NT2/D1 (cell line): ENCODE data around the gene CELF2.

Source experiments
- DNase-seq: peaks from one replicate; pipeline ENCODE4 v3.0.0-alpha.2; 2011; ENCODE audit warnings: low read depth, low spot score
- H3K27me3 ChIP-seq: 2 replicates; pipeline ENCODE4 v1.6.0; 2011; ENCODE audit warnings: mild to moderate bottlenecking; ENCODE audit not compliant: insufficient read length, insufficient read depth
- H3K36me3 ChIP-seq: 2 replicates; pipeline ENCODE4 v1.6.1; 2011; ENCODE audit warnings: mild to moderate bottlenecking, low read length, mixed read lengths; ENCODE audit not compliant: insufficient read depth, insufficient read length
- H3K4me1 ChIP-seq: 2 replicates; pipeline ENCODE4 v1.5.1; 2011; ENCODE audit not compliant: insufficient read depth, insufficient read length
- H3K4me3 ChIP-seq: 2 replicates; pipeline ENCODE4 v1.5.1; 2011; ENCODE audit warnings: low read depth; ENCODE audit not compliant: insufficient read length
- H3K9ac ChIP-seq: 2 replicates; pipeline ENCODE4 v1.6.0; 2011; ENCODE audit warnings: low read depth; ENCODE audit not compliant: insufficient read length
- H3K9me3 ChIP-seq: 2 replicates; pipeline ENCODE4 v1.5.1; 2011; ENCODE audit warnings: mild to moderate bottlenecking, low read length; ENCODE audit not compliant: insufficient read depth
- SUZ12 ChIP-seq: IDR thresholded peaks from 2 replicates; pipeline ENCODE4 v1.6.1; 2011; ENCODE audit not compliant: insufficient read length, insufficient read depth; ENCODE audit errors: extremely low read depth
- YY1 ChIP-seq: IDR thresholded peaks from 2 replicates; pipeline ENCODE4 v1.6.1; 2011; ENCODE audit not compliant: insufficient read length, insufficient read depth
- ZNF274 ChIP-seq: IDR thresholded peaks from 2 replicates; pipeline ENCODE4 v1.6.1; 2011; ENCODE audit warnings: mild to moderate bottlenecking, low read depth, low read length

The CELF2 gene

GRCh38 chr10:11192304-11193000, 174.8 kb downstream of the CELF2 start:
- no peaks in the 10 kb centered on the region for H3K27me3 ChIP-seq
- H3K9ac ChIP-seq: no peak overlapping the region
- no peak for DNase-seq
- H3K4me1 ChIP-seq: no peaks in the 10 kb centered on the region
- H3K36me3 ChIP-seq: no peaks in the 10 kb centered on the region
- H3K9me3 ChIP-seq: no peaks in the 10 kb centered on the region
- TF ChIP-seq SUZ12: no peak
- TF ChIP-seq YY1: no peak
- no peak for TF ChIP-seq ZNF274
- no peak overlapping the region for H3K4me3 ChIP-seq

DNA sequence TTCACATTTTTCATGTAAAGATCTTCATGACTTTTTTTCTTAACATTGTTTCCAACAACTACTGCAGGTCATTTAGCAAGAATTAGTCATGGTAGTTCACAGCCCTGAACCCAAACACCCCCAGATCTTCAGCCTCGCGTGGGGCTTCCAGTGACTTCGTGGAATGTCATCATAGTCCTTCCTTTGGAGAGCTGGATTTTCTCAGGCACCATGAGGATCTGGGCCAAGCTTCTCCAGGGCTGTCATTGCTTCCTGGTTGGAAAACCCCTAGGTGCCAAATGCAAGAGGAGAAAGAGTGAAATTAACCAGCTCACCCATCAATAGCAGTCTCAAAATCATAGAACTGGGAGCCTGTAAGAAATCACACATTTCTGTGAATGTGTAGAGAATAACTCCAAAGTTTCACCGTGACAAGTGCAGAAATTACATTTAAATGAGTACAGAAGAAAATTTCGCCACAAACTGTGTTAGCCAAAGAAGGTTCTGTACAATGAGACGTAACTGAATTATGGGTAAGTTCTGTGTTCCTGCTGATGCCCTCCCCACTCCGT, 175.4 kb downstream of the CELF2 start:
- TF ChIP-seq ZNF274 (no peak), SUZ12 (no peak), YY1 (no peak)
- Histone ChIP-seq H3K9ac (no peak overlapping the region), H3K9me3 (no peaks in the 10 kb centered on the region), H3K27me3 (no peaks in the 10 kb centered on the region), H3K36me3 (no peaks in the 10 kb centered on the region), H3K4me1 (no peaks in the 10 kb centered on the region), H3K4me3 (no peak overlapping the region)
- DNase-seq: no peak

DNA sequence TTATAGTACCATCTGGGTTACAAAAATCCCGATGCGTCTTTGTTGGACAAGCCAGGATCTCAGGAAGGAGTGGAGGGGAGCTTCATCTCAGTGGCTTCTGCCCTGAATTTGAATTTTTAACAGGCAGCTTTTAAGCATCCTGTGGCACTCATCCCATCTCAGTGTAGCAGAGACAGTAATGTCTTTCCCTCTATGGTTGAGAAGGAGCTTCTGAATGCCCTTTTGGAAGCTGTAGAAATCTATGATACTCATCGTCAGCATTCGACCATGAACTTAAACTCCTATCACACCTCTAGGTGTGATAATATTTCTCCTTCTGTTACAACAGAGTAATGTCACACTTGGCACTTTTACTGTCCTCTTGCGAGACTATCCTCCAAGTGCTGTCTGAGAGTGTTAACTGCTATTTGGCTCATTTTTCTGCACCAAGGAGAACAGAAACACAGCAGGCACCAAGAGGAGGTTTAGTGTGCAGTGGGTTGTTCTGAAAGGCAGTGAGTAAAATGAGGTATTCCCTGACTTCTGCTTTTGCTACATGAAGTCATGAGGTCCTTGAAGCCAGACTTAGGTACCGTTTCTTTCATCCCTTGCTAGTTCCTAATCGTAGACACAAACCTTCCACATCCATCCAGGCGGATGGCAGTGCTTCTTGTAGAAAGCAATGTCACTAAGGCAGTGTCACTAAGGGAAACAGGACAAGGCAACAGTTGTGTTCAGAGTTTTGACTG, 177.4 kb downstream of the CELF2 start:
- H3K36me3 ChIP-seq: no peaks in the 10 kb centered on the region
- no peak overlapping the region for H3K9ac ChIP-seq
- no peaks in the 10 kb centered on the region for H3K9me3 ChIP-seq
- H3K4me3 ChIP-seq: no peak overlapping the region
- no peaks in the 10 kb centered on the region for H3K27me3 ChIP-seq
- DNase-seq: no peak
- H3K4me1 ChIP-seq: no peaks in the 10 kb centered on the region
- TF ChIP-seq ZNF274: no peak
- no peak for TF ChIP-seq YY1
- no peak for TF ChIP-seq SUZ12

DNA sequence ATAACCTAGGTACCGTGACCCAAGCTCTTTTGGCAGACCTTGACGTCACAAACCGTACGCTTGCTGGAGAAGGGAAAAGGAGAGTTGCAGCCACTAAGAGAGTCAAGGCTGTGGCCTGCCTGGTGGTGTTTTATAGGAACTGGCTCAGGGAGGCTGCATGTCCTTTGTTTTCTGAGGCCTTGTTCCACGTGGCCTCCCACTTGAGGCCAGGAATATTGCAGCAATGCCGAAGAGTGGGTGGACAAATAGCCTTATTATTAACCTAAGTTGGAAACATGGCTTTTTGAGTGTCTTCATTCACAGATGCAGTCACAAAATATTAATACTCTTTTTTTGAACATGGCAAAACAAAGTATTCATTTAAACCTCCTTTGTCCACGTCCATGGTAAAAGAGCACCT, 178.0 kb downstream of the CELF2 start:
- Histone ChIP-seq H3K36me3 (no peaks in the 10 kb centered on the region), H3K9ac (no peak overlapping the region), H3K4me1 (no peaks in the 10 kb centered on the region), H3K4me3 (no peak overlapping the region), H3K27me3 (no peaks in the 10 kb centered on the region), H3K9me3 (no peaks in the 10 kb centered on the region)
- DNase-seq: no peak
- TF ChIP-seq ZNF274 (no peak), SUZ12 (no peak), YY1 (no peak)

GRCh38 chr10:11197266-11197712, 179.6 kb downstream of the CELF2 start:
- no peak overlapping the region for H3K9ac ChIP-seq
- no peaks in the 10 kb centered on the region for H3K36me3 ChIP-seq
- DNase-seq: no peak

GRCh38 chr10:11197878-11198277, 180.2 kb downstream of the CELF2 start:
- Histone ChIP-seq H3K36me3 (no peaks in the 10 kb centered on the region), H3K9me3 (no peaks in the 10 kb centered on the region), H3K27me3 (no peaks in the 10 kb centered on the region), H3K9ac (no peak overlapping the region), H3K4me3 (no peak overlapping the region), H3K4me1 (no peaks in the 10 kb centered on the region)
- DNase-seq: no peak
- TF ChIP-seq SUZ12 (no peak), YY1 (no peak), ZNF274 (no peak)

More at GRCh38 chr10:11197266-11197712, 179.6 kb downstream of the CELF2 start:
- no peaks in the 10 kb centered on the region for H3K4me1 ChIP-seq
- TF ChIP-seq SUZ12: no peak
- no peak for TF ChIP-seq YY1
- no peak for TF ChIP-seq ZNF274
- H3K9me3 ChIP-seq: no peaks in the 10 kb centered on the region
- no peak overlapping the region for H3K4me3 ChIP-seq
- no peaks in the 10 kb centered on the region for H3K27me3 ChIP-seq

DNA sequence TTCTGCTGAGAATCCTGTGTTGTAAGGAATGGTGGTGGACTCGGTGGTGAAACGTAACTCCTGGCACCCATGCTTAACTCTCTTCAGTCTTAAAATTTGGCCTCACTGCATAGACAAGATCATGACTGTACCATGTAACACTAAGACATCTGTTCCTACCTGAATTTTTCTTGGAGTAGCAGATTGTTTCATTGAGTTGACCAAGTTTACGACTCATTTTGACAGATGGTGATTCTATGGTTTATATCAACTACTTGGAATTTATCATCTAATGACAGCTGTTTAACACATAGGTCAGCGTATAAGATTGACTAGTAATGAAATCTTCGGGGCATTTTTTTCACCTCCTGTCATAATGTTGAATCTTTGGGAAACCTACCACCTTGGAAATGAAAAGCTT, 184.2 kb downstream of the CELF2 start:
- no peak for TF ChIP-seq SUZ12
- no peaks in the 10 kb centered on the region for H3K4me1 ChIP-seq
- no peak overlapping the region for H3K9ac ChIP-seq
- no peak overlapping the region for H3K4me3 ChIP-seq
- H3K9me3 ChIP-seq: no peaks in the 10 kb centered on the region
- H3K27me3 ChIP-seq: no peaks in the 10 kb centered on the region
- no peak for DNase-seq
- no peaks in the 10 kb centered on the region for H3K36me3 ChIP-seq
